Lung (tissue), 12 donors: Measurements from ENCODE around the gene RMND1. TPM values are rescaled to one million over a fixed set of nuclear protein-coding genes. Genes with fewer than 3 reads are reported as not detected.

Source experiments
- ATAC-seq: fragments of 200-7000 bp; cut with Tn5 transposase; one replicate; pipeline ENCODE4 v1.9.1; 2020; ENCODE audit warnings: moderate number of reproducible peaks; ENCODE audit not compliant: insufficient read depth, low FRiP score
- DNase-seq, 3 donors: peaks; one replicate each; pipeline ENCODE4 v3.0.0-alpha.2; 2013 to 2017
- H3K27ac ChIP-seq, 2 donors: one replicate each; pipeline ENCODE4 v1.5.1; 2013; ENCODE audit warnings: mild to moderate bottlenecking in 2 of 2, moderate library complexity in 2 of 2, control low read depth in 1 of 2, inconsistent platforms in 1 of 2, low read depth in 1 of 2, low read length in 1 of 2
- H3K27me3 ChIP-seq, 3 donors: one replicate each; pipeline ENCODE4 v1.5.1; 2013; ENCODE audit warnings: low read length in 2 of 3; ENCODE audit not compliant: control insufficient read depth in 3 of 3, insufficient read depth in 3 of 3
- H3K36me3 ChIP-seq, 4 donors: one replicate each; pipeline ENCODE4 v1.5.1; 2013; ENCODE audit warnings: low read length in 4 of 4, mild to moderate bottlenecking in 1 of 4, moderate library complexity in 1 of 4; ENCODE audit not compliant: control insufficient read depth in 4 of 4, insufficient read depth in 4 of 4
- H3K4me1 ChIP-seq, 5 donors: one replicate each; pipeline ENCODE4 v1.5.1; 2013; ENCODE audit warnings: low read length in 5 of 5, mild to moderate bottlenecking in 2 of 5, moderate library complexity in 1 of 5; ENCODE audit not compliant: control insufficient read depth in 5 of 5, insufficient read depth in 5 of 5
- H3K4me3 ChIP-seq: one replicate; pipeline ENCODE4 v1.5.1; 2013; ENCODE audit warnings: mild to moderate bottlenecking, control low read depth, moderate library complexity
- H3K9ac ChIP-seq, 2 donors: one replicate each; pipeline ENCODE4 v1.5.1; 2013; ENCODE audit warnings: low read length in 2 of 2, control low read depth in 1 of 2; ENCODE audit not compliant: insufficient read depth in 1 of 2
- H3K9me3 ChIP-seq, 4 donors: one replicate each; pipeline ENCODE4 v1.5.1; 2013; ENCODE audit warnings: low read length in 3 of 4, mild to moderate bottlenecking in 1 of 4, moderate library complexity in 1 of 4; ENCODE audit not compliant: control insufficient read depth in 4 of 4, insufficient read depth in 3 of 4
- CTCF ChIP-seq: IDR thresholded peaks from 2 replicates; pipeline ENCODE4 v1.5.1; 2012; ENCODE audit warnings: mild to moderate bottlenecking; ENCODE audit errors: control extremely low read depth, extremely low read depth
- WGBS, 2 donors: extraction: QIAGEN DNeasy Blood & Tissue Kit; methylation state at CpG; one replicate each; pipeline ENCODE4 v1.1.7; 2013; 5-methylcytosine and 5-hydroxymethylcytosine counted together
- polyA plus RNA-seq, 2 donors: library from polyadenylated mRNA; stranded (reverse); fragments of 200-250 nt; gene quantifications; one replicate each; pipeline ENCODE4 v1.2.1, GENCODE V29; 2013
- total RNA-seq, 2 donors: library from RNA; depleted of rRNA in 1 of 2; stranded (reverse); fragments of >200 nt in 1 of 2; gene quantifications; one replicate each; pipeline ENCODE4 v1.2.1, GENCODE V29; 2014 to 2021
- donor health status: control.
- donor health status: control.
- donor health status: Bipolar disorder and iron deficiency.
- donor health status: healthy.
- donor health status: DM: yes; HTN: yes; CAD: no.

Gene RMND1
- total and polyA plus RNA-seq, 4 donors: 10.2 to 43.2 (median 21.9) TPM

- Histone ChIP-seq H3K4me3 (no peak overlapping the region), H3K36me3 (no peaks in the 10 kb centered on the region), H3K27ac (no peak overlapping the region), H3K9ac (no peak overlapping the region), H3K4me1 (peaks cover 0 to under 1% (median 0%) of the 10 kb centered on the region in 5 donors), H3K9me3 (no peaks in the 10 kb centered on the region), H3K27me3 (peaks cover 0 to 4% (median 0%) of the 10 kb centered on the region in 3 donors)
- no peak for TF ChIP-seq CTCF
- 57 to 69% methylated on average over 2 of the region's 2 CpGs for WGBS, 2 donors
- ATAC-seq (no peak), DNase-seq (no peak)
Observed at GRCh38 chr6:151488226-151488625, 36.3 kb upstream of the RMND1 start.

- H3K27ac ChIP-seq: no peak overlapping the region
Observed at GRCh38 chr6:151483994-151484393, 32.1 kb upstream of the RMND1 start.

GRCh38 chr6:151482290-151482689, 30.4 kb upstream of the RMND1 start:
- H3K9ac ChIP-seq: peak overlapping the region in 1 of 2 donors; percentile 3

More at GRCh38 chr6:151483994-151484393, 32.1 kb upstream of the RMND1 start:
- Histone ChIP-seq H3K9me3 (no peaks in the 10 kb centered on the region), H3K4me3 (no peak overlapping the region), H3K36me3 (no peaks in the 10 kb centered on the region), H3K9ac (no peak overlapping the region), H3K4me1 (peaks cover 0 to 6% (median 0%) of the 10 kb centered on the region in 5 donors), H3K27me3 (no peaks in the 10 kb centered on the region)
- DNase-seq (no peak), ATAC-seq (no peak)
- no peak for TF ChIP-seq CTCF

More at GRCh38 chr6:151482290-151482689, 30.4 kb upstream of the RMND1 start:
- Histone ChIP-seq H3K4me3 (no peak overlapping the region), H3K36me3 (no peaks in the 10 kb centered on the region), H3K27ac (no peak overlapping the region), H3K4me1 (peaks cover 0 to 6% (median 0%) of the 10 kb centered on the region in 5 donors), H3K9me3 (no peaks in the 10 kb centered on the region), H3K27me3 (no peaks in the 10 kb centered on the region)
- 29 to 40% methylated on average over 5 of the region's 5 CpGs for WGBS, 2 donors
- no peak for ATAC-seq
- DNase-seq: peak in 2 of 3 donors; percentile 70 to 75
- TF ChIP-seq CTCF: no peak
